ENCODE data around the gene PDGFD. TPM values are rescaled to one million over a fixed set of nuclear protein-coding genes. Genes with fewer than 3 reads are reported as not detected.

The PDGFD gene
- total and polyA plus RNA-seq, 2 donors (not counting 1 experiment from before 2014, with no cell fraction given), result 0.07 to 0.71 TPM

- H3K27ac Mint-ChIP-seq, result no peak overlapping the region
- DNase-seq (no peak), ATAC-seq (ENCODE audit: low read depth) (no peak)
- no peaks in the 10 kb centered on the region for H3K4me1 ChIP-seq (ENCODE audit: control insufficient read depth in 2 of 2, insufficient read depth in 2 of 2, low read length in 2 of 2)
- no peak overlapping the region for H3K4me2 ChIP-seq (replicated peaks; ENCODE audit: low read depth, low read length, poor library complexity, severe bottlenecking)
- WGBS (ENCODE audit: insufficient coverage), result 92% methylated on average over 2 of the region's 3 CpGs
- no peaks in the 10 kb centered on the region for H3K36me3 ChIP-seq (replicated peaks in 1 of 2; ENCODE audit: control extremely low read depth in 1 of 2, control insufficient read depth in 1 of 2, extremely low read depth in 1 of 2, insufficient read depth in 2 of 2, low read length in 1 of 2)
- no peaks in the 10 kb centered on the region for H3K27me3 ChIP-seq (replicated peaks in 1 of 4; ENCODE audit: control extremely low read depth in 1 of 4, control insufficient read depth in 3 of 4, insufficient read depth in 4 of 4, low read length in 3 of 4)
- no peak for TF ChIP-seq CTCF (IDR thresholded peaks at IDR 0.05)
- no peak for TF ChIP-seq EZH2 (IDR thresholded peaks at IDR 0.05; ENCODE audit: borderline replicate concordance, insufficient read depth, low read depth, low read length, poor library complexity, severe bottlenecking)
- no peak overlapping the region for H2AFZ ChIP-seq (ENCODE audit: insufficient read depth, low read depth, low read length, poor library complexity, severe bottlenecking)
- no peak overlapping the region for H3K27ac ChIP-seq (ENCODE audit: low read length in 2 of 2)
- no peaks in the 10 kb centered on the region for H3K79me2 ChIP-seq (ENCODE audit: control insufficient read depth, insufficient read depth, low read length)
- H3K4me1 Mint-ChIP-seq, result no peaks in the 10 kb centered on the region
- H4K20me1 ChIP-seq (ENCODE audit: control insufficient read depth, insufficient read depth, low read length, poor library complexity, severe bottlenecking), result no peaks in the 10 kb centered on the region
- no peak overlapping the region for H3K9ac ChIP-seq (ENCODE audit: low read length)
- no peak overlapping the region for H3K4me3 Mint-ChIP-seq
- CTCF ChIA-PET, result no interaction called here
- POLR2A ChIA-PET, result no interaction called here
- intact Hi-C loops (cut with micrococcal nuclease), result no loop called here
- peaks cover 2% of the 10 kb centered on the region for H3K9me3 Mint-ChIP-seq (ENCODE audit: insufficient read depth)
- no peaks in the 10 kb centered on the region for H3K27me3 Mint-ChIP-seq
- H3K9me3 ChIP-seq (ENCODE audit: control extremely low read depth in 1 of 3, control insufficient read depth in 2 of 3, insufficient read depth in 1 of 3, low read length in 2 of 3), result no peaks in the 10 kb centered on the region
- H3K4me3 ChIP-seq (ENCODE audit: control extremely low read depth in 1 of 5, extremely low read depth in 1 of 5, insufficient read depth in 1 of 5, low read depth in 2 of 5, low read length in 4 of 5), result no peak overlapping the region
These were observed 154.2 kb downstream of the PDGFD start for GRCh38 chr11:104009744-104010143.

GRCh38 chr11:104005234-104005855 is 158.6 kb downstream of the PDGFD start:
- no peaks in the 10 kb centered on the region for H3K36me3 ChIP-seq (replicated peaks in 1 of 2; ENCODE audit: control extremely low read depth in 1 of 2, control insufficient read depth in 1 of 2, extremely low read depth in 1 of 2, insufficient read depth in 2 of 2, low read length in 1 of 2)
- H2AFZ ChIP-seq (ENCODE audit: insufficient read depth, low read depth, low read length, poor library complexity, severe bottlenecking), result no peak overlapping the region
- no peak overlapping the region for H3K4me2 ChIP-seq (replicated peaks; ENCODE audit: low read depth, low read length, poor library complexity, severe bottlenecking)
- H3K27me3 ChIP-seq (replicated peaks in 1 of 4; ENCODE audit: control extremely low read depth in 1 of 4, control insufficient read depth in 3 of 4, insufficient read depth in 4 of 4, low read length in 3 of 4), result no peaks in the 10 kb centered on the region
- H3K79me2 ChIP-seq (ENCODE audit: control insufficient read depth, insufficient read depth, low read length), result no peaks in the 10 kb centered on the region
- POLR2A ChIA-PET, result interaction anchor here (0.6 kb wide), 1 partner anchor 531 kb away, joined by 4 read pairs; no protein-coding TSS in a partner anchor
- H3K4me3 ChIP-seq (ENCODE audit: control extremely low read depth in 1 of 5, extremely low read depth in 1 of 5, insufficient read depth in 1 of 5, low read depth in 2 of 5, low read length in 4 of 5), result no peak overlapping the region
- no peak for DNase-seq
- CTCF ChIA-PET, result no interaction called here
- no peaks in the 10 kb centered on the region for H3K4me1 ChIP-seq (ENCODE audit: control insufficient read depth in 2 of 2, insufficient read depth in 2 of 2, low read length in 2 of 2)
- Mint-ChIP-seq H3K27me3 (no peaks in the 10 kb centered on the region), H3K4me1 (no peaks in the 10 kb centered on the region), H3K9me3 (ENCODE audit: insufficient read depth) (no peaks in the 10 kb centered on the region), H3K4me3 (no peak overlapping the region), H3K27ac (no peak overlapping the region)
- TF ChIP-seq CTCF (IDR thresholded peaks at IDR 0.05) (no peak), EZH2 (IDR thresholded peaks at IDR 0.05; ENCODE audit: borderline replicate concordance, insufficient read depth, low read depth, low read length, poor library complexity, severe bottlenecking) (no peak)
- H3K9ac ChIP-seq (ENCODE audit: low read length), result no peak overlapping the region
- ATAC-seq (ENCODE audit: low read depth), result no peak
- no peak overlapping the region for H3K27ac ChIP-seq (ENCODE audit: low read length in 2 of 2)
- no CpG with 5 or more reads among the region's 2 CpGs for WGBS (ENCODE audit: insufficient coverage)
- no peaks in the 10 kb centered on the region for H3K9me3 ChIP-seq (ENCODE audit: control extremely low read depth in 1 of 3, control insufficient read depth in 2 of 3, insufficient read depth in 1 of 3, low read length in 2 of 3)
- intact Hi-C loops (cut with micrococcal nuclease), result no loop called here
- no peaks in the 10 kb centered on the region for H4K20me1 ChIP-seq (ENCODE audit: control insufficient read depth, insufficient read depth, low read length, poor library complexity, severe bottlenecking)

All from B cell (primary cell).